Activated CD4-positive, alpha-beta memory T cell treated with anti-CD3 and anti-CD28 coated beads, Interleukin-2, amount 10 ng/mL, durations not matched to agents 7 days and 5 days (primary cell): ENCODE measurements around the gene SRSF2. TPM values are rescaled to one million over a fixed set of nuclear protein-coding genes. Genes with fewer than 3 reads are reported as not detected.
"Not testable (repeated sequence)": the region's sequence is repeated elsewhere in the genome, so short reads cannot be mapped to it uniquely, and the experiment has no call there.

ENCODE experiments used
- CTCF ChIA-PET: fragments of 350-600 bp; sonication (Branson Sonifier 250); formaldehyde crosslinking; loops from one replicate; lab custom pipeline; 2021; ENCODE audit warnings: antibody characterized with exemption, inconsistent platforms; lab: Charles Lee
- POLR2A ChIA-PET: fragments of 350-600 bp; sonication (Branson Sonifier 250); formaldehyde crosslinking; loops from one replicate; lab custom pipeline; 2021; ENCODE audit warnings: antibody characterized with exemption; lab: Charles Lee
- DNase-seq: peaks from one replicate; pipeline ENCODE4 v3.0.0-alpha.2; 2020
- H3K27ac Mint-ChIP-seq: one replicate; pipeline ENCODE4 v1.8.0; 2021; ENCODE audit warnings: mild to moderate bottlenecking, mixed read lengths
- H3K27me3 Mint-ChIP-seq: one replicate; pipeline ENCODE4 v1.8.0; 2021; ENCODE audit warnings: mixed read lengths
- H3K36me3 Mint-ChIP-seq: one replicate; pipeline ENCODE4 v1.8.0; 2021; ENCODE audit warnings: low read depth, mixed read lengths
- H3K4me1 Mint-ChIP-seq: one replicate; pipeline ENCODE4 v1.8.0; 2021; ENCODE audit warnings: mixed read lengths
- H3K4me3 Mint-ChIP-seq: one replicate; pipeline ENCODE4 v1.8.0; 2021; ENCODE audit warnings: mild to moderate bottlenecking, mixed read lengths
- H3K9me3 Mint-ChIP-seq: one replicate; pipeline ENCODE4 v1.8.0; 2021; ENCODE audit warnings: mixed read lengths
- total RNA-seq, 2 experiments: library from RNA; stranded (reverse); gene quantifications; one replicate each; pipeline ENCODE4 v1.2.3, GENCODE V29; 2021

Gene SRSF2
- total RNA-seq, 2 experiments from 2014 or later = 316 to 325 TPM

GRCh38 chr17:76714822-76715495, 22.2 kb downstream of the SRSF2 start:
- peaks cover 62% of the 10 kb centered on the region for H3K36me3 Mint-ChIP-seq
- H3K4me3 Mint-ChIP-seq = no peak overlapping the region
- H3K27ac Mint-ChIP-seq = peak overlapping the region; percentile 86
- H3K9me3 Mint-ChIP-seq = no peaks in the 10 kb centered on the region
- CTCF ChIA-PET = interaction anchor here (0.6 to 5.8 kb wide), 9 partner anchors 12 to 200 kb away, joined by 3 to 36 read pairs (median 5); partner anchors contain the start of genes JMJD6 and METTL23
- peaks cover 47% of the 10 kb centered on the region for H3K4me1 Mint-ChIP-seq
- POLR2A ChIA-PET = interaction anchor here (2.0 to 7.4 kb wide), 2 partner anchors 11 to 18 kb away, joined by 7 to 59 read pairs; partner anchors contain the start of genes JMJD6 and METTL23
- H3K27me3 Mint-ChIP-seq = no peaks in the 10 kb centered on the region
- DNase-seq = peak; percentile 78

- Mint-ChIP-seq H3K36me3 (peaks cover 56% of the 10 kb centered on the region), H3K9me3 (no peaks in the 10 kb centered on the region), H3K4me3 (no peak overlapping the region), H3K4me1 (peaks cover 53% of the 10 kb centered on the region), H3K27ac (no peak overlapping the region), H3K27me3 (peaks cover 4% of the 10 kb centered on the region)
- DNase-seq = no peak
- POLR2A ChIA-PET = interaction anchor here (1.3 to 7.4 kb wide), 4 partner anchors 9 to 23 kb away, joined by 3 to 59 read pairs (median 6); partner anchors contain the start of genes JMJD6, METTL23 and SRSF2
- CTCF ChIA-PET = interaction anchor here (0.6 to 5.8 kb wide), 14 partner anchors 9 to 200 kb away, joined by 3 to 36 read pairs (median 4); partner anchors contain the start of genes JMJD6 and METTL23
Measured at GRCh38 chr17:76714336-76714735, 22.8 kb downstream of the SRSF2 start.

- ChIA-PET POLR2A (interaction anchor here (1.3 to 7.4 kb wide), 4 partner anchors 9 to 24 kb away, joined by 3 to 59 read pairs (median 6); partner anchors contain the start of genes JMJD6, METTL23 and SRSF2), CTCF (interaction anchor here (0.9 to 5.8 kb wide), 14 partner anchors 10 to 199 kb away, joined by 3 to 36 read pairs (median 4); partner anchors contain the start of genes JMJD6 and METTL23)
- Mint-ChIP-seq H3K27me3 (peaks cover 9% of the 10 kb centered on the region), H3K27ac (no peak overlapping the region), H3K4me3 (no peak overlapping the region), H3K4me1 (peaks cover 54% of the 10 kb centered on the region), H3K9me3 (no peaks in the 10 kb centered on the region), H3K36me3 (peaks cover 51% of the 10 kb centered on the region)
- no peak for DNase-seq
Measured at GRCh38 chr17:76713765-76714164, 23.4 kb downstream of the SRSF2 start.

- not testable (repeated sequence) for H3K4me3 Mint-ChIP-seq, H3K27ac Mint-ChIP-seq, H3K9me3 Mint-ChIP-seq, DNase-seq, H3K27me3 Mint-ChIP-seq
- ChIA-PET CTCF (interaction anchor here (2.2 to 5.8 kb wide), 5 partner anchors 9 to 189 kb away, joined by 8 to 36 read pairs (median 15); partner anchors contain the start of genes JMJD6 and METTL23), POLR2A (interaction anchor here (0.9 to 7.4 kb wide), 3 partner anchors 14 to 154 kb away, joined by 3 to 59 read pairs (median 10); partner anchors contain the start of genes JMJD6 and METTL23)
- Mint-ChIP-seq H3K4me1 (peaks cover 51% of the 10 kb centered on the region), H3K36me3 (peaks cover 40% of the 10 kb centered on the region)
Measured at GRCh38 chr17:76712321-76712720, 24.8 kb downstream of the SRSF2 start.

- Mint-ChIP-seq H3K4me3 (peak within 1 kb of the TSS; percentile 64), H3K4me1 (peaks cover 40% of the 10 kb centered on the region), H3K27me3 (peaks cover 9% of the 10 kb centered on the region), H3K9me3 (no peaks in the 10 kb centered on the region), H3K36me3 (peaks cover 30% of the 10 kb centered on the region), H3K27ac (no peak within 1 kb of the TSS)
- CTCF ChIA-PET = interaction anchor here (1.5 to 2.3 kb wide), 2 partner anchors 87 to 188 kb away, joined by 4 to 8 read pairs; no protein-coding TSS in a partner anchor
- POLR2A ChIA-PET = interaction anchor here (1.1 to 7.4 kb wide), 2 partner anchors 10 to 15 kb away, joined by 3 to 59 read pairs; partner anchors contain the start of genes JMJD6 and METTL23
- DNase-seq = peak; percentile 60
Measured at GRCh38 chr17:76710863-76711611, 26.1 kb downstream of the SRSF2 start, which contains the start of gene MXRA7. TSS of gene MXRA7 (minus strand) at chr17:76710965. CDS start at chr17:76710946, 19 bp downstream.

GRCh38 chr17:76709951-76710862, 26.9 kb downstream of the SRSF2 start:
- H3K4me3 Mint-ChIP-seq = peak overlapping the region; percentile 57
- CTCF ChIA-PET = interaction anchor here (1.5 to 2.3 kb wide), 2 partner anchors 86 to 187 kb away, joined by 4 to 8 read pairs; no protein-coding TSS in a partner anchor
- H3K27me3 Mint-ChIP-seq, H3K27ac Mint-ChIP-seq, H3K9me3 Mint-ChIP-seq: not testable (repeated sequence)
- POLR2A ChIA-PET = interaction anchor here (0.7 to 2.6 kb wide), 5 partner anchors 9 to 33 kb away, joined by 3 to 6 read pairs (median 3); partner anchors contain the start of gene MFSD11
- H3K36me3 Mint-ChIP-seq = peaks cover 22% of the 10 kb centered on the region
- DNase-seq = peak; percentile 29
- peaks cover 32% of the 10 kb centered on the region for H3K4me1 Mint-ChIP-seq

- H3K27ac Mint-ChIP-seq = no peak overlapping the region
- H3K4me1 Mint-ChIP-seq = peaks cover 27% of the 10 kb centered on the region
- POLR2A ChIA-PET = interaction anchor here (0.7 to 2.6 kb wide), 4 partner anchors 10 to 32 kb away, joined by 3 to 6 read pairs (median 4); partner anchors contain the start of gene MFSD11
- no peak for DNase-seq
- H3K9me3 Mint-ChIP-seq = no peaks in the 10 kb centered on the region
- peak overlapping the region; percentile 57 for H3K4me3 Mint-ChIP-seq
- CTCF ChIA-PET = interaction anchor here (2.7 kb wide), 1 partner anchor 8 kb away, joined by 6 read pairs; no protein-coding TSS in a partner anchor
- H3K36me3 Mint-ChIP-seq = peaks cover 15% of the 10 kb centered on the region
- H3K27me3 Mint-ChIP-seq = peaks cover 9% of the 10 kb centered on the region
Measured at GRCh38 chr17:76709077-76709950, 27.8 kb downstream of the SRSF2 start.

GRCh38 chr17:76707985-76708807, 28.9 kb downstream of the SRSF2 start:
- H3K4me1 Mint-ChIP-seq = peaks cover 16% of the 10 kb centered on the region
- H3K27me3 Mint-ChIP-seq = peaks cover 9% of the 10 kb centered on the region
- H3K27ac Mint-ChIP-seq = no peak overlapping the region
- DNase-seq = no peak
- ChIA-PET CTCF (interaction anchor here (2.7 kb wide), 1 partner anchor 9 kb away, joined by 6 read pairs; no protein-coding TSS in a partner anchor), POLR2A (interaction anchor here (1.0 to 2.6 kb wide), 2 partner anchors 24 to 29 kb away, joined by 3 to 6 read pairs; partner anchors contain the start of gene MFSD11)
- no peaks in the 10 kb centered on the region for H3K9me3 Mint-ChIP-seq
- H3K36me3 Mint-ChIP-seq = peaks cover 4% of the 10 kb centered on the region
- H3K4me3 Mint-ChIP-seq = no peak overlapping the region

GRCh38 chr17:76706817-76707216, 30.3 kb downstream of the SRSF2 start:
- CTCF ChIA-PET = interaction anchor here (0.7 to 2.7 kb wide), 3 partner anchors 10 to 1129 kb away, joined by 4 to 6 read pairs (median 4); partner anchors contain the start of gene MRPL38

GRCh38 chr17:76704805-76705204, 32.3 kb downstream of the SRSF2 start:
- H3K4me3 Mint-ChIP-seq = no peak overlapping the region
- ChIA-PET POLR2A (interaction anchor here (1.3 kb wide), 1 partner anchor 9 kb away, joined by 3 read pairs; no protein-coding TSS in a partner anchor), CTCF (interaction anchor here (0.7 kb wide), 1 partner anchor 27 kb away, joined by 3 read pairs; no protein-coding TSS in a partner anchor)
- H3K27me3 Mint-ChIP-seq = peaks cover 9% of the 10 kb centered on the region
- DNase-seq = no peak
- no peaks in the 10 kb centered on the region for H3K9me3 Mint-ChIP-seq
- no peaks in the 10 kb centered on the region for H3K36me3 Mint-ChIP-seq
- H3K27ac Mint-ChIP-seq = no peak overlapping the region
- peaks cover 7% of the 10 kb centered on the region for H3K4me1 Mint-ChIP-seq

More at GRCh38 chr17:76706817-76707216, 30.3 kb downstream of the SRSF2 start:
- no peak for DNase-seq
- Mint-ChIP-seq H3K27ac (no peak overlapping the region), H3K4me3 (no peak overlapping the region), H3K4me1 (peaks cover 16% of the 10 kb centered on the region), H3K36me3 (no peaks in the 10 kb centered on the region), H3K27me3 (peaks cover 9% of the 10 kb centered on the region), H3K9me3 (no peaks in the 10 kb centered on the region)
- POLR2A ChIA-PET = no interaction called here
